Astrocyte (in vitro differentiated cells and primary cell): Measurements from ENCODE around the gene RAB30. TPM values are rescaled to one million over a fixed set of nuclear protein-coding genes. Genes with fewer than 3 reads are reported as not detected.

Source experiments
- DNase-seq: peaks from one replicate; pipeline ENCODE4 v3.0.0-alpha.2; 2010; ENCODE audit warnings: low read depth
- FAIRE-seq: peaks from 2 replicates; lab custom pipeline; 2011; peaks lifted over from hg19 to GRCh38; lab: Jason Lieb, UNC
- H2AFZ ChIP-seq: 2 replicates; pipeline ENCODE4 v1.6.0; 2012; ENCODE audit warnings: low read depth, low read length, inconsistent platforms
- H3K27ac ChIP-seq: 2 replicates; pipeline ENCODE4 v1.5.1; 2011; ENCODE audit warnings: low read depth, low read length, inconsistent platforms
- H3K27me3 ChIP-seq: 2 replicates; pipeline ENCODE4 v1.6.0; 2011; ENCODE audit warnings: low read length, inconsistent platforms; ENCODE audit not compliant: insufficient read depth
- H3K36me3 ChIP-seq: 2 replicates; pipeline ENCODE4 v1.5.1; 2011; ENCODE audit warnings: low read length, inconsistent platforms; ENCODE audit not compliant: insufficient read depth
- H3K4me1 ChIP-seq: 2 replicates; pipeline ENCODE4 v1.5.1; 2011; ENCODE audit warnings: low read length, inconsistent platforms; ENCODE audit not compliant: insufficient read depth
- H3K4me2 ChIP-seq: 2 replicates; pipeline ENCODE4 v1.6.0; 2012; ENCODE audit warnings: low read length, inconsistent platforms
- H3K4me3 ChIP-seq: 2 replicates; pipeline ENCODE4 v1.5.1; 2011; ENCODE audit warnings: low read depth, mild to moderate bottlenecking, low read length, inconsistent platforms; ENCODE audit not compliant: insufficient read depth
- H3K79me2 ChIP-seq: 2 replicates; pipeline ENCODE4 v1.6.0; 2012; ENCODE audit warnings: mild to moderate bottlenecking, low read length, inconsistent platforms; ENCODE audit not compliant: insufficient read depth
- H3K9ac ChIP-seq: 2 replicates; pipeline ENCODE4 v1.6.0; 2012; ENCODE audit warnings: mild to moderate bottlenecking, low read length, inconsistent platforms
- H3K9me3 ChIP-seq: 2 replicates; pipeline ENCODE4 v1.5.1; 2012; ENCODE audit warnings: low read depth, mild to moderate bottlenecking, low read length, inconsistent platforms; ENCODE audit not compliant: insufficient read depth
- H4K20me1 ChIP-seq: 2 replicates; pipeline ENCODE4 v1.6.0; 2012; ENCODE audit warnings: low read length, inconsistent platforms; ENCODE audit not compliant: insufficient read depth
- H3K27ac Mint-ChIP-seq: one replicate; pipeline ENCODE4 v1.8.0; 2021; ENCODE audit warnings: mild to moderate bottlenecking, mixed read lengths; ENCODE audit not compliant: unreplicated experiment
- H3K27me3 Mint-ChIP-seq: one replicate; pipeline ENCODE4 v1.8.0; 2021; ENCODE audit warnings: low read depth, mixed read lengths; ENCODE audit not compliant: unreplicated experiment
- H3K36me3 Mint-ChIP-seq: one replicate; pipeline ENCODE4 v1.8.0; 2021; ENCODE audit warnings: low read depth, mixed read lengths; ENCODE audit not compliant: unreplicated experiment
- H3K4me1 Mint-ChIP-seq: one replicate; pipeline ENCODE4 v1.8.0; 2021; ENCODE audit warnings: low read depth, mixed read lengths; ENCODE audit not compliant: unreplicated experiment
- H3K4me3 Mint-ChIP-seq: one replicate; pipeline ENCODE4 v1.8.0; 2021; ENCODE audit warnings: mild to moderate bottlenecking, moderate library complexity, mixed read lengths; ENCODE audit not compliant: unreplicated experiment
- H3K9me3 Mint-ChIP-seq: one replicate; pipeline ENCODE4 v1.8.0; 2021; ENCODE audit warnings: mild to moderate bottlenecking, mixed read lengths; ENCODE audit not compliant: unreplicated experiment
- CTCF ChIP-seq: IDR thresholded peaks from 2 replicates; pipeline ENCODE4 v1.5.1; 2011; ENCODE audit warnings: low read depth, mild to moderate bottlenecking, inconsistent platforms, low read length, moderate library complexity; ENCODE audit not compliant: insufficient read depth
- EZH2 ChIP-seq: IDR thresholded peaks from 2 replicates; pipeline ENCODE4 v1.6.1; 2012; ENCODE audit warnings: mild to moderate bottlenecking, low read length, inconsistent platforms; ENCODE audit not compliant: insufficient read depth
- total RNA-seq: library from RNA; stranded (reverse); gene quantifications from 2 replicates; pipeline ENCODE4 v1.2.1, GENCODE V29; 2021

RAB30 gene
- total RNA-seq, 1 donor from 2014 or later, result 40.0 TPM

GRCh38 chr11:83070731-83071566, 748 bp downstream of the RAB30 start:
- Histone ChIP-seq H3K9ac (peak overlapping the region; percentile 99), H3K79me2 (peaks cover 83% of the 10 kb centered on the region), H3K36me3 (peaks cover 8% of the 10 kb centered on the region), H2AFZ (peak overlapping the region; percentile 38), H3K27ac (peak overlapping the region; percentile 75), H3K4me3 (peak overlapping the region; percentile 99), H3K9me3 (no peaks in the 10 kb centered on the region), H3K27me3 (no peaks in the 10 kb centered on the region), H3K4me1 (peaks cover 27% of the 10 kb centered on the region), H3K4me2 (peak overlapping the region; percentile 95), H4K20me1 (peaks cover 15% of the 10 kb centered on the region)
- no peaks in the 10 kb centered on the region for H3K27me3 Mint-ChIP-seq
- no peak overlapping the region for H3K27ac Mint-ChIP-seq
- H3K4me3 Mint-ChIP-seq, result no peak overlapping the region
- DNase-seq (no peak), FAIRE-seq (no peak)
- TF ChIP-seq EZH2, result no peak
- TF ChIP-seq CTCF, result no peak
- H3K4me1 Mint-ChIP-seq, result peaks cover 19% of the 10 kb centered on the region
- peaks cover 8% of the 10 kb centered on the region for H3K36me3 Mint-ChIP-seq
- H3K9me3 Mint-ChIP-seq, result no peaks in the 10 kb centered on the region

- peaks cover 7% of the 10 kb centered on the region for H3K36me3 Mint-ChIP-seq
- H3K27me3 Mint-ChIP-seq, result no peaks in the 10 kb centered on the region
- H3K4me1 Mint-ChIP-seq, result peaks cover 19% of the 10 kb centered on the region
- H3K4me3 Mint-ChIP-seq, result no peak overlapping the region
- Histone ChIP-seq H3K4me1 (peaks cover 27% of the 10 kb centered on the region), H3K27me3 (no peaks in the 10 kb centered on the region), H3K27ac (peak overlapping the region; percentile 75), H3K4me3 (peak overlapping the region; percentile 99), H3K9ac (peak overlapping the region; percentile 99), H3K4me2 (peak overlapping the region; percentile 95), H3K9me3 (no peaks in the 10 kb centered on the region), H4K20me1 (peaks cover 20% of the 10 kb centered on the region), H2AFZ (no peak overlapping the region), H3K79me2 (peaks cover 91% of the 10 kb centered on the region), H3K36me3 (peaks cover 8% of the 10 kb centered on the region)
- DNase-seq (peak; percentile 79), FAIRE-seq (peak; percentile 71)
- no peaks in the 10 kb centered on the region for H3K9me3 Mint-ChIP-seq
- TF ChIP-seq EZH2 (no peak), CTCF (no peak)
- H3K27ac Mint-ChIP-seq, result peak overlapping the region; percentile 78
Measured at GRCh38 chr11:83070044-83070701, 1.5 kb downstream of the RAB30 start.
